Tibial nerve (tissue), 3 donors: ENCODE measurements around the gene CHKA.

ENCODE experiments used
- POLR2A ChIP-seq, 2 donors: fragments of 450-650 bp; IDR thresholded peaks; one replicate each; pipeline ENCODE4 v1.6.1; 2017; ENCODE audit warnings: antibody characterized with exemption in 2 of 2, mild to moderate bottlenecking in 2 of 2, moderate library complexity in 2 of 2
- TF ChIP-seq, protein P1 (sequence below), 5 experiments: fragments of 200-600 bp in 3 of 5; fragments of 450-650 bp in 2 of 5; sonication (generic) in 3 of 5; IDR thresholded peaks; one replicate each; pipeline ENCODE4 v1.5.1; 2016 to 2019; ENCODE audit warnings: antibody characterized with exemption in 5 of 5, mild to moderate bottlenecking in 3 of 5, moderate library complexity in 2 of 5

DNA sequence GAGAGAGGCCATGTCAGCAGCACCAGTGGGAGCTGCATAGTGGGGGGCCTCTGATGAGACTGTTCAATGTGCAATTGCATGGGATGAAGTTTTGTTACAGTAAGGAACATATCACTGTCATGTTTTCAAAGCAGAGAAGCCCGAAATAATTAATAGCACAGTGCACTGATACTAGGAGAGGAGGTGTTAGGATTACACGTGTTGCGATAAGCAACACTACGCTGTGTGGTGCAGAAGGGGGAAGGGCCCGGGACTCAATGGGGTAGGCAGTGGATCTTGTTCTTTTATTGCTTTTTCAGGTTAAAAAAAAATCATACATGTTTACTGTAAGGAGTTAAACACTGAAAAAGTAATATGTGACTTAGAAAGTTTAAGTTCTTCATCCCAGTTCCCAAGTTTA lies 53.2 kb downstream of the CHKA start:
- TF ChIP-seq, protein P1, sequence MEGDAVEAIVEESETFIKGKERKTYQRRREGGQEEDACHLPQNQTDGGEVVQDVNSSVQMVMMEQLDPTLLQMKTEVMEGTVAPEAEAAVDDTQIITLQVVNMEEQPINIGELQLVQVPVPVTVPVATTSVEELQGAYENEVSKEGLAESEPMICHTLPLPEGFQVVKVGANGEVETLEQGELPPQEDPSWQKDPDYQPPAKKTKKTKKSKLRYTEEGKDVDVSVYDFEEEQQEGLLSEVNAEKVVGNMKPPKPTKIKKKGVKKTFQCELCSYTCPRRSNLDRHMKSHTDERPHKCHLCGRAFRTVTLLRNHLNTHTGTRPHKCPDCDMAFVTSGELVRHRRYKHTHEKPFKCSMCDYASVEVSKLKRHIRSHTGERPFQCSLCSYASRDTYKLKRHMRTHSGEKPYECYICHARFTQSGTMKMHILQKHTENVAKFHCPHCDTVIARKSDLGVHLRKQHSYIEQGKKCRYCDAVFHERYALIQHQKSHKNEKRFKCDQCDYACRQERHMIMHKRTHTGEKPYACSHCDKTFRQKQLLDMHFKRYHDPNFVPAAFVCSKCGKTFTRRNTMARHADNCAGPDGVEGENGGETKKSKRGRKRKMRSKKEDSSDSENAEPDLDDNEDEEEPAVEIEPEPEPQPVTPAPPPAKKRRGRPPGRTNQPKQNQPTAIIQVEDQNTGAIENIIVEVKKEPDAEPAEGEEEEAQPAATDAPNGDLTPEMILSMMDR (IDR thresholded peaks at IDR 0.05), result no peak
- no peak for TF ChIP-seq POLR2A (IDR thresholded peaks at IDR 0.05)
